ENCODE measurements around the gene ADSL. TPM values are rescaled to one million over a fixed set of nuclear protein-coding genes. Genes with fewer than 3 reads are reported as not detected.

Gene ADSL
- total RNA-seq, 1 donor from 2014 or later: 128 TPM

GRCh38 chr22:40405178-40406062 lies 59.1 kb downstream of the ADSL start:
- DNase-seq (ENCODE audit: low read depth): no peak
- TF ChIP-seq CTCF (conservative IDR thresholded peaks at IDR 0.05; ENCODE audit: low read depth, low read length): no peak
- H3K4me3 ChIP-seq (ENCODE audit: low read depth, low read length): no peak overlapping the region

GRCh38 chr22:40406063-40406890 lies 60.0 kb downstream of the ADSL start:
- no peak for TF ChIP-seq CTCF (conservative IDR thresholded peaks at IDR 0.05; ENCODE audit: low read depth, low read length)
- H3K4me3 ChIP-seq (ENCODE audit: low read depth, low read length): no peak overlapping the region
- DNase-seq (ENCODE audit: low read depth): no peak

DNA sequence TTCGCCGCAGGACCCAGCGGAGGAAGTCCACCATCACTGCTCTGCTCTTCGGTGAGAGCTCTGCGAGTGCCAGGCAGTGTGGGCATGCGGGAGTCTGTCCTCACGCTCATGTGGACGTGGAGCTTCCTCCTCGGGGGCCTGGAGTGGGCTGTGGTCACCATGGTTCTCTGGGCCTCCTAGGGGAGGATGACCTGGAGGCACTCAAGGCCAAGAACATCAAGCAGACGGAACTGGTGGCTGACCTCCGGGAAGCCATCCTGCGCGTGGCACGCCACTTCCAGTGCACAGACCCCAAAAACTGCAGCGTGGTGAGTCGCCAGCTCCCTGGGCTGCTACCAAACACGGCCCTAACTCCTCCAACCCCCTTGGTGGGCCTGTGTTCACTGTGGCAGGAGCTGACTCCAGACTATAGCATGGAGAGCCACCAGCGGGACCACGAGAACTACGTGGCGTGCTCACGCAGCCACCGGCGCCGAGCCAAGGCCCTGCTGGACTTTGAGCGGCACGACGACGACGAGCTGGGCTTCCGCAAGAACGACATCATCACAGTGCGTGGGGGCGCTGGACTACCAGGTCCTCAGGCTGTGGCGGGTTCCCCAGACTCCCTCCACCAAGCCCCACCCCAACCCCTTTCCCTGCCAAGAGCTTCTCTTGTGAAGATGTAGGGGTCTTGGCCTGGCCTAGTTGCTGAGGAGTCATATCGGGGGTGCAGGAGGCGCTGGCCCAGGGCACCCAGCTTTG lies 60.9 kb downstream of the ADSL start:
- TF ChIP-seq CTCF (conservative IDR thresholded peaks at IDR 0.05; ENCODE audit: low read depth, low read length): no peak
- DNase-seq (ENCODE audit: low read depth): no peak
- H3K4me3 ChIP-seq (ENCODE audit: low read depth, low read length): no peak overlapping the region

- DNase-seq (ENCODE audit: low read depth): no peak
- TF ChIP-seq CTCF (conservative IDR thresholded peaks at IDR 0.05; ENCODE audit: low read depth, low read length): no peak
These were observed 61.8 kb downstream of the ADSL start for GRCh38 chr22:40407831-40408717.

DNA sequence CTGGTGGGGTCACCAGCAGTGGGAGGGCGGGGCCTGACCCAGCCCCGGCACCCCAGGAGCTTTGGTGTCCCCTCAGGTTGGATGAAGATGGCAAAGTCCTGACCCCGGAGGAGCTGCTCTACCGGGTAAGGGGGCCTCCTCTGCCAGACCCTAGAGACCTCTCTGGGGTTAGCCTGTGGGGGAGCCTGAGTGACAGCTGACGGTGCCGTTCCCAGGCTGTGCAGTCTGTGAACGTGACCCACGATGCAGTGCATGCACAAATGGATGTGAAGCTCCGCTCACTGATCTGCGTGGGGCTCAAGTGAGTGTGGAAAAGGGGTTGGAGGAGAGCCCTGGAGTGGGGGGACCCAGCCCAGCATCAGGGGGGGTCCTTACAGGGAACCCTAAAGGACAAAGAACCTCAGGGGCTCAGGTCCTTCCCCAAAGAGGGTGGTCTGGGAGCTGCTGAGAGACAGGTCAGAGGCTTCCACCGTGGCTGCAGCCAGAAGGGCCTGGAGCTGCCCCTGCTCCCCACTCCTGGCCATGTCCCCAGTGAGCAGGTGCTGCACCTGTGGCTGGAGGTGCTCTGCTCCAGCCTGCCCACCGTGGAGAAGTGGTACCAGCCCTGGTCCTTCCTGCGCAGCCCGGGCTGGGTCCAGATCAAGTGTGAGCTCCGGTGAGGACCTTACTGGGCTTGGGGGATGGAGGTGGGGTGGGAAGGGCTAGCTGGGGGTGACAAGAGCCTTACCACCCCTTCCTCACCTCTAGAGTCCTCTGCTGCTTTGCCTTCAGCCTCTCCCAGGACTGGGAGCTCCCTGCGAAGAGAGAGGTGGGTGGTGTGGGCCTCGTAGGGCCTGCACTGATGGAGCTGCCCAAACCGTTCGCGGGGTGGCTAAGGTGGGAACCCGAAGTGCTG lies 62.7 kb downstream of the ADSL start:
- DNase-seq (ENCODE audit: low read depth): no peak
- TF ChIP-seq CTCF (conservative IDR thresholded peaks at IDR 0.05; ENCODE audit: low read depth, low read length): no peak
- H3K4me3 ChIP-seq (ENCODE audit: low read depth, low read length): no peak overlapping the region

More at GRCh38 chr22:40407831-40408717, 61.8 kb downstream of the ADSL start:
- H3K4me3 ChIP-seq (ENCODE audit: low read depth, low read length): no peak overlapping the region

Data from epithelial cell of proximal tubule (primary cell).